DND-41 (cell line): ENCODE data around the gene CKAP5.
"Not testable (repeated sequence)": the region's sequence is repeated elsewhere in the genome, so short reads cannot be mapped to it uniquely, and the experiment has no call there.

Experiments used
- ATAC-seq: fragments of 200-7000 bp; cut with Tn5 transposase; 3 replicates; pipeline ENCODE4 v1.9.1; 2021; ENCODE audit warnings: low read depth; ENCODE audit not compliant: insufficient read depth
- DNase-seq: peaks from one replicate; pipeline ENCODE4 v3.0.0-alpha.2; 2020
- H2AFZ ChIP-seq: 2 replicates; pipeline ENCODE4 v1.6.0; 2012; ENCODE audit warnings: low read depth, low read length
- H3K27ac ChIP-seq: 2 replicates; pipeline ENCODE4 v1.5.1; 2012; ENCODE audit warnings: low read length, inconsistent platforms
- H3K27me3 ChIP-seq: fragments of 200-600 bp; sonication (generic); 2 replicates; pipeline ENCODE4 v1.6.0; 2012; ENCODE audit warnings: low read length, mild to moderate bottlenecking, inconsistent platforms; ENCODE audit not compliant: insufficient read depth, poor library complexity
- H3K36me3 ChIP-seq: 2 replicates; pipeline ENCODE4 v1.5.1; 2012; ENCODE audit warnings: low read length, inconsistent platforms; ENCODE audit not compliant: insufficient read depth
- H3K4me1 ChIP-seq: 2 replicates; pipeline ENCODE4 v1.5.1; 2012; ENCODE audit warnings: mild to moderate bottlenecking, low read length; ENCODE audit not compliant: insufficient read depth
- H3K4me2 ChIP-seq: 2 replicates; pipeline ENCODE4 v1.6.0; 2012; ENCODE audit warnings: mild to moderate bottlenecking, moderate library complexity, low read length, inconsistent platforms; ENCODE audit not compliant: insufficient read depth
- H3K4me3 ChIP-seq, 2 experiments: fragments of 200-600 bp in 1 of 2; shearing (Covaris generic) in 1 of 2; 2 replicates each; pipeline ENCODE4 v1.5.1; 2012 to 2016; ENCODE audit warnings: inconsistent platforms in 2 of 2, low read length in 2 of 2, mild to moderate bottlenecking in 2 of 2, low read depth in 1 of 2, moderate library complexity in 1 of 2
- H3K79me2 ChIP-seq: 2 replicates; pipeline ENCODE4 v1.6.0; 2012; ENCODE audit warnings: low read length, inconsistent platforms; ENCODE audit not compliant: insufficient read depth
- H3K9ac ChIP-seq: 2 replicates; pipeline ENCODE4 v1.6.0; 2012; ENCODE audit warnings: low read depth, mild to moderate bottlenecking, inconsistent platforms, low read length, moderate library complexity
- H3K9me3 ChIP-seq: 2 replicates; pipeline ENCODE4 v1.5.1; 2012; ENCODE audit warnings: low read length, moderate library complexity, mild to moderate bottlenecking, inconsistent platforms; ENCODE audit not compliant: insufficient read depth, severe bottlenecking
- H4K20me1 ChIP-seq: 2 replicates; pipeline ENCODE4 v1.6.0; 2012; ENCODE audit warnings: low read length; ENCODE audit not compliant: insufficient read depth
- EZH2 ChIP-seq: IDR thresholded peaks from 3 replicates; pipeline ENCODE4 v1.6.1; 2012; ENCODE audit warnings: borderline replicate concordance, low read depth, mild to moderate bottlenecking, moderate library complexity, low read length, inconsistent platforms; ENCODE audit not compliant: severe bottlenecking
- TF ChIP-seq, protein P1 (sequence below): IDR thresholded peaks from 2 replicates; pipeline ENCODE4 v1.5.1; 2012; ENCODE audit warnings: borderline replicate concordance, low read length, moderate library complexity, mild to moderate bottlenecking; ENCODE audit not compliant: poor library complexity, severe bottlenecking; ENCODE audit errors: extremely low read depth

Gene CKAP5

DNA sequence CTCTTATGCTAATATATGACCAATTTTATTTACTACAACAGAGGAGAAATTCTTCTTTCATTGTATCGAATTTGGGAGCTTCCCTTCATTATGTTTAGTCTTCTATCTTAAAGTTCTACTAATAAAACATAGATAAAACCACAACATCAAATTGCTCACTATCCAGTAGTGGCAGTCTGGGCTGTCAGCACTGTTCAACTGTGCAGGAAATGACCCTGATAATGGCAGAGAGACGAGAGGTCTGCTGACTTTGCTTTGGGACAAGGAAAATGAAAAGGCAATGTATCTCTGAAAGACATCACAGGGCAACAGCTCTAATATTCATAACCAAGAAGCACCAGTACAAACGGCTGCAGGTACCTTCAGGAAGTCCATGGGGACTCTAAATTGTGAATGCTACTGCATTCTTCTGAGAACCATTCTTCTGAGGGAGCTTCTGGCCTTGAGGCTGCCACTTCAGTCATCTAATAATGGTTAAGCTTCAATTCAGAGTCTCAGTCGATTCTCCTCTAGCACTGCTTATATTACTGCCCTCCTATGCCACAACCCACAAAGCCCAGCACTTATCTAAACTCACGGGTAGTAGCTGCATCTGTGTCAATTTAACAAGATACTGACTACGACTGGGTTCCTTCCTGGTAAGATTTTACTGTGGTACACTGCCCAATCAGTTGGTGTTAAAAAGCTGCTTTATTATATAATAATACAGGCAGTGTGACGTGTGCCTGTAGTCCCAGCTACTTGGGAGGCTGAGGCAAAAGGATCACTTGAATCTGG, 44.2 kb downstream of the CKAP5 start:
- H3K27me3 ChIP-seq, result no peaks in the 10 kb centered on the region
- no peaks in the 10 kb centered on the region for H3K9me3 ChIP-seq
- H3K27ac ChIP-seq, result no peak overlapping the region
- H2AFZ ChIP-seq, result no peak overlapping the region
- DNase-seq (no peak), ATAC-seq (no peak)
- H3K36me3 ChIP-seq, result peaks cover 93% of the 10 kb centered on the region
- no peak overlapping the region for H3K9ac ChIP-seq
- H3K4me2 ChIP-seq, result no peak overlapping the region
- no peak for TF ChIP-seq EZH2
- TF ChIP-seq, protein P1, sequence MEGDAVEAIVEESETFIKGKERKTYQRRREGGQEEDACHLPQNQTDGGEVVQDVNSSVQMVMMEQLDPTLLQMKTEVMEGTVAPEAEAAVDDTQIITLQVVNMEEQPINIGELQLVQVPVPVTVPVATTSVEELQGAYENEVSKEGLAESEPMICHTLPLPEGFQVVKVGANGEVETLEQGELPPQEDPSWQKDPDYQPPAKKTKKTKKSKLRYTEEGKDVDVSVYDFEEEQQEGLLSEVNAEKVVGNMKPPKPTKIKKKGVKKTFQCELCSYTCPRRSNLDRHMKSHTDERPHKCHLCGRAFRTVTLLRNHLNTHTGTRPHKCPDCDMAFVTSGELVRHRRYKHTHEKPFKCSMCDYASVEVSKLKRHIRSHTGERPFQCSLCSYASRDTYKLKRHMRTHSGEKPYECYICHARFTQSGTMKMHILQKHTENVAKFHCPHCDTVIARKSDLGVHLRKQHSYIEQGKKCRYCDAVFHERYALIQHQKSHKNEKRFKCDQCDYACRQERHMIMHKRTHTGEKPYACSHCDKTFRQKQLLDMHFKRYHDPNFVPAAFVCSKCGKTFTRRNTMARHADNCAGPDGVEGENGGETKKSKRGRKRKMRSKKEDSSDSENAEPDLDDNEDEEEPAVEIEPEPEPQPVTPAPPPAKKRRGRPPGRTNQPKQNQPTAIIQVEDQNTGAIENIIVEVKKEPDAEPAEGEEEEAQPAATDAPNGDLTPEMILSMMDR, result no peak
- H3K79me2 ChIP-seq, result no peaks in the 10 kb centered on the region
- H3K4me3 ChIP-seq, result no peak overlapping the region
- no peaks in the 10 kb centered on the region for H3K4me1 ChIP-seq
- H4K20me1 ChIP-seq, result no peaks in the 10 kb centered on the region

DNA sequence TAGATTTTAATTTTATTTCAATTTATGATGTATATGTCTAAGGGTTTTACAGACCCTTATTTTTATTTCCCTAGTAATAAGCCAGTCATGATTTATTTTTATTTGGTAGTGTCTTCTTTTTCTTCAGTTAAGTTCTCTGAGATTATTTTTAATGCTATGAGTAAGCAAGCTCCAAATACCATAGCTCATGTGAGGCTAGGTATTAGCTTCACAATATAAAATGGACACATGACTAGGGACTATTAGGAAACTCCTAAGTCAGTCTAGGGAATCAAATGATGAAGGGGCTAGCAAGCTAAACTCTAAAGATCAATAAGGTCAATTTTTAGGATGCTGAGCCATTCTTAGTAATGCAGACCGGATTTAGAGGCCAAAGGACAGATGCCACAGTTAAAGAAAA, 45.9 kb downstream of the CKAP5 start:
- Histone ChIP-seq H3K27ac (no peak overlapping the region), H3K79me2 (no peaks in the 10 kb centered on the region), H3K36me3 (peaks cover 93% of the 10 kb centered on the region), H2AFZ (no peak overlapping the region), H4K20me1 (no peaks in the 10 kb centered on the region), H3K4me1 (no peaks in the 10 kb centered on the region), H3K4me3 (no peak overlapping the region), H3K9ac (no peak overlapping the region), H3K4me2 (no peak overlapping the region), H3K9me3 (no peaks in the 10 kb centered on the region), H3K27me3 (no peaks in the 10 kb centered on the region)
- no peak for ATAC-seq
- no peak for TF ChIP-seq EZH2
- TF ChIP-seq, protein P1, result no peak
- DNase-seq, result no peak

DNA sequence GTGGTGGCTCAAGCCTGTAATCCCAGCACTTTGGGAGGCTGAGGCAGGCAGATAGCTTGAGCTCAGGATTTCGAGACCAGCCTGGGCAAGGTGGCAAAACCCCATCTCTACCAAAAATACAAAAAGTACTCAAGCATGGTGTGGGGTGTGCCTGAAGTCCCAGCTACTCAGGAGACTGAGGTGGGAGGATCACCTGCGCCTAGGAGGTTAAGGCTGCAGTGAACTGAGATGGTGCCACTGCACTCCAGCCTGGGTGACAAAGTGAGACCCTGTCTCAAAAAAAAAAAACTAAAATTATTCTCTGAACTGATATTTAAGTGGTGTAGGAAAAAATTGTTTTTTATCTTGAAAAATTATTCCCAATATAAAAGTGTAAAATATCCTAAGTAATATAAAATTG, 46.4 kb downstream of the CKAP5 start:
- peaks cover 96% of the 10 kb centered on the region for H3K36me3 ChIP-seq
- not testable (repeated sequence) for ATAC-seq, DNase-seq

DNA sequence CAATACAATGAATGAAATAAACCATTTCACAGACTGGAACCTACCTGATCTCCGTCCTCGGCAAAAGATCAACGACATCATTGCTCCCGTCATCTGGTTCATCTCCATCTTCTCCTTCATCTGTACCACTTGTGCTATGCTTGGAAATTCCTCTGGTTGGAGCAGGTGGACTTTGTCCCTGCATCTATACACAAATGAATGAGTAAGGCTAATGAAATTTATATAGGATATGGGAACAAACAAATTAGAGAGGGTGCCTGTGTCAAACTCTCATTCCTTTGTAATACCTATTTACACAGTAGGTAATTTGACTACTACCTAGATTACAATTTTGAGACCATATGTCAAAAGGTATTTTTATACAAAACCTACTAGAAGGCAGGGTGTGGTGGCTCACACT, 67.7 kb downstream of the CKAP5 start:
- Histone ChIP-seq H3K9me3 (no peaks in the 10 kb centered on the region), H3K36me3 (peaks cover 95% of the 10 kb centered on the region), H4K20me1 (no peaks in the 10 kb centered on the region), H3K4me3 (no peak overlapping the region), H3K4me1 (no peaks in the 10 kb centered on the region), H3K9ac (no peak overlapping the region), H3K4me2 (no peak overlapping the region), H2AFZ (no peak overlapping the region), H3K79me2 (no peaks in the 10 kb centered on the region), H3K27me3 (no peaks in the 10 kb centered on the region), H3K27ac (no peak overlapping the region)
- no peak for ATAC-seq
- TF ChIP-seq, protein P1, result no peak
- no peak for TF ChIP-seq EZH2
- DNase-seq, result no peak

More for the DNA sequence above, 46.4 kb downstream of the CKAP5 start:
- H3K4me3 ChIP-seq, H2AFZ ChIP-seq, H3K9me3 ChIP-seq, H3K27ac ChIP-seq, H3K4me2 ChIP-seq, H3K9ac ChIP-seq, H3K27me3 ChIP-seq, H4K20me1 ChIP-seq, H3K79me2 ChIP-seq, H3K4me1 ChIP-seq: not testable (repeated sequence)
